GM18519 (cell line): ENCODE data around the gene SDK2.

Source experiments
- ATAC-seq: cut with Tn5 transposase; IDR thresholded peaks from one replicate; pipeline ENCODE4 v1.9.1; 2021; ENCODE audit warnings: mild to moderate bottlenecking, moderate library complexity; ENCODE audit not compliant: unreplicated experiment, low FRiP score

Gene SDK2

DNA sequence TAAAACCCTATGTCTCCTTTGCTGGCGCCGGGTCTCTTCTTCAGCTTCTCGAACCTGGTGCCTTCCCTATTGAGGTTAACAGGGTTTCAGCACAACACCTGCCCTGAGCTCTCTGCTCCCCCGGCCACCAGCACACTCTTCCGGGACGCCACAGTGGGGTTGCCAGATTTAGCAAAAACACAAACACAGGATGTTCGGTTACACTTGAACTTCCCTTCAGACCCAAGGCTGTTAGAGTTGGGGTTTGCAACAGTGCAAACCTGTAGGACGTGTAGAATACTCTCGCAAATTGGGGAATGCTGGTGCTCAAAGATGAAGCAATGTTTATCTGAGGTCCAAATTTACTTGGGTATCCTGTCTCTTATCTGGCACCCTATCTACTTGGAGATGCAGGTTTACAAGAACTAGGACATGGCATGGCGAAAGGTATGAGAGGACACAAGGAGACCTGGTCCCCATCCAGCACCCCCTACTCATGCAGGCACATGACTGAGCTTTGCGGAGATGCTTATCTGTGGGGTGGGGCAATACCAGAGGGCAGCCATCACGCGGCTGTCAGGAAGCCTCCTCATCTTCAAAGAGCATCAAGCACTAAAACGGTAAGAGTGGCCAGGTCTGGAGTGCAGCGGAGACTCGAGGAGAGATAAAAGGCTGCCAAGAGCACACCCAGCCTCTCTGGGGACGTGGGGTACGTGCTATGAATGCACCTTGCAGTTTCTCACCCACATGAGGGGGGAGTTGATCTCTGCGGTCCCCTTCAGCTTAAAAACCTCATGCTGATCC lies 52.8 kb downstream of the SDK2 start:
- peak; percentile 39 for ATAC-seq

DNA sequence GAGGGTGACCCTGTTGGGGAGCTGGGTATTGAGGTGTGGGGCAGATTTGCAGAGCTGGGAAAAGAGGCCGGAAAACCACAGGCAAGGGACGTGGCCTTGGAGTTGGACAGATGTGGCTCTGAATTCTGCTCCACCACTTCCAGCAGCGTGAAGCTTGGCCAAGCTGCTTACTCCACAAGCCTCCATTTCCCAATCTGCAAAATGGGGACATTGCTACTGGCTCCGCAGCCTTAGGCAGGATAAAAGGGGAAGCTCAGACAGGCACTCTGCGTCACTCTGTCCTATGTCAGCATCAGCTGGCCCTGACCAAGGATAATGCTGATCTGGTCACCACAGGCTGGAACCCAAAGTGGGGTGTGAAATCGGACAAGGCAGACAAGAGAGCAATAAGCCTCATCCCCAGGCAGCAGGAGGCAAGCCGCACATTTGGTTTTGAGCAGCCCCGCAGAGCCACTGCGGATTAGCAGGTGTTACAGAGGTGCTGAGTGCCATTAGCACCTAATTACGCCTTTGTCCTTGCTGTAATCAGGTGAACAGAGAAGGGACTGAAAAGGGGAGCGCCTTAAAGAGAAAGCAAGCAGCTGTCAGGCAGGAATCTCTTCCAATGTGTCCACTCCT lies 54.8 kb downstream of the SDK2 start:
- no peak for ATAC-seq

DNA sequence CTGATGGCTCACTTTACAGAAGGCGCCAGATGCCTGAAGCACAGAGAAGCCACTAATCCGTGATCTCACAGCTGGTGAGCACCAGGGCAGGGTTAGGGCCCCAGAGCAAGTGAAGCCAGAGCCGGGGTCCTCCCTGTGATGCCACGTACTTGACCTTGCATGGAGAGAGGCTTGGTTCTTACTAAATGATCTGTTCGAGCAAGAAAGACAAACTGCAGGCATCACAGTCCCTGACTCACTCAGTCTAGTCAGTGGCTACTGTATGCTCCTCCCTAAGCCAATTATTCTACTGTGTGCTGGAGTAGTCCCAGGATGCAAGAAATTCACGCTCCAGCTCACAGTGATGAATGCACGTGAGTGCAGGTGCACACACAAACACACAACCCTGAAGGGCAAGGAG lies 55.4 kb downstream of the SDK2 start:
- no peak for ATAC-seq

DNA sequence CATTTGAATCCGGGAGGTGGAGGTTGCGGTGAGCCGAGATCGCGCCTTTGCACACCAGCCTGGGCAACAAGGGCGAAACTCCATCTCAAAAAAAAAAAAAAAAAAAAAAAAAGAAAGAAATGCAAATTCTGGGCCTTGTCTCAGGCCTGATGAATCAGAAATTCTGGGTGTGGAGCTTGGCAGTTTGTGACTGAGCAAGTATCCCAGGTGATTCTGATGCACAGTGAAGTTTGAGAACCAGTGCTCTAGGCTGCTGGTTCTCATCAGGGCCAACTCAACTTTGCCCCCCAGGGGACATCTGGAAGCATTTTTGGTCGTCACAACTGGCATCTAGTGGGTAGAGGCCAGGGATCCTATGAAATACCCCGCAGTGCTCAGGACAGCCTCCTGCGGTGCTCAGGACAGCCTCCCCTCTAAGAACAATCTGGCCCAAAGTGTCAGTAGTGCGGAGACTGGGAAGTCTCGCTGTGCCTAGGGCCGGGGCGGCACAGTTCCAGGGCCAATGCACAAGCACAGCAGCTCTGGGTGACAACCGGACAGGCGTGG lies 55.9 kb downstream of the SDK2 start:
- ATAC-seq: no peak

DNA sequence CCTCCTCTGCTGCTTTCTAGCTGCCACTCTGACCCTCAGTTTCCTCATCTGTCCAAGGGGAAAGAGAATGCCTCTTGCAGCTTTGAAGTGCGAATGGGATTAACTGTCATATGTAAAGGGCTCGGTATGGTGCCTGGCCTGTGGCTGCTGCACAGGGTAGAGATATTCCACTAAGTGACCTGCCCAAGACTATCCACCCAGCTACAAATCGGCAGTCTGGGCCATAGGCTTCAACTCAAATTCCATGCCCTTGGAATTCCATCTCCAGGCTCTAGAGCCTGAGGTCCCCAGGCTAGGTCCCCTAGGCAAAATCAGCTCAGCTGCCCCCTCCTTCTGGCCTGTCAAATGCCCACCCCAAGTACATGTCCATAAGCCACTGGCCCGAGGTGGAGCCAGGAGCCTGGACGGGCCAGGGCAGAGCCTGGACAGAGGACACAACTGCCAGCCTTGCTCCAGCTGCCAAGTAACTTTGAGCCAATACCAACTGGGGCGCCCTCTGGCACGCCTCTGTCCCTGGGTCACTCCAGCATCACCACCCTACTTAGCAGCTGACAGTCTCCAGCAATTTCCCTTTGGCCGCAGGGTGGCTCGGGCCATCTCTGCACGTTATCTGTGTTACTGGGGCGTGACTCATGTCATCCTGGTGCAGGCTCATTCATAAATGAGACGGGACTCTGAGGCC lies 57.2 kb downstream of the SDK2 start:
- no peak for ATAC-seq

- no peak for ATAC-seq
These were observed 57.9 kb downstream of the SDK2 start for GRCh38 chr17:73586275-73586832.

- no peak for ATAC-seq
These were observed 58.7 kb downstream of the SDK2 start for GRCh38 chr17:73585583-73585982.

GRCh38 chr17:73584987-73585386 lies 59.3 kb downstream of the SDK2 start:
- ATAC-seq: no peak

GRCh38 chr17:73584049-73584448 lies 60.2 kb downstream of the SDK2 start:
- no peak for ATAC-seq

- no peak for ATAC-seq
These were observed 61.4 kb downstream of the SDK2 start for GRCh38 chr17:73582821-73583220.

- no peak for ATAC-seq
These were observed 61.9 kb downstream of the SDK2 start for GRCh38 chr17:73582359-73582758.

DNA sequence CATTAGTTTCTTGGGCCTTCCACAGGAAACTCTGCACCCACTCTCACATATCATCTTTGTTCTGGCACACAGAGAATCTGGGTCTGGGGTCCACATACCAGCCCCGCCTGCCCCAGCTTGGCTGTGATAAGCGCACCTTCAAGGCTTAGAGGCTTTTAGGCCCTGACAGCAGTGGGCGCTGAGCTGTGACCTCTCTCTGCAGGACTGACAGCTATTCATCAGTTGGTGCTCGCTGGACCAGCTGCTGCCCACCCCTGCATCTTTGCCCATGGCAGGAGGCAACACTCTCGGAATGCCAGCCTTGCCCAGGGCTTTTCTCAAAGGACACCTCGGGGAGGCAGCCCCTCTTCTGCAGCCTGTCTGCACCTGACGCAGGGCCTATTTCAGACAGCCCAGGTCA lies 62.9 kb downstream of the SDK2 start:
- no peak for ATAC-seq

DNA sequence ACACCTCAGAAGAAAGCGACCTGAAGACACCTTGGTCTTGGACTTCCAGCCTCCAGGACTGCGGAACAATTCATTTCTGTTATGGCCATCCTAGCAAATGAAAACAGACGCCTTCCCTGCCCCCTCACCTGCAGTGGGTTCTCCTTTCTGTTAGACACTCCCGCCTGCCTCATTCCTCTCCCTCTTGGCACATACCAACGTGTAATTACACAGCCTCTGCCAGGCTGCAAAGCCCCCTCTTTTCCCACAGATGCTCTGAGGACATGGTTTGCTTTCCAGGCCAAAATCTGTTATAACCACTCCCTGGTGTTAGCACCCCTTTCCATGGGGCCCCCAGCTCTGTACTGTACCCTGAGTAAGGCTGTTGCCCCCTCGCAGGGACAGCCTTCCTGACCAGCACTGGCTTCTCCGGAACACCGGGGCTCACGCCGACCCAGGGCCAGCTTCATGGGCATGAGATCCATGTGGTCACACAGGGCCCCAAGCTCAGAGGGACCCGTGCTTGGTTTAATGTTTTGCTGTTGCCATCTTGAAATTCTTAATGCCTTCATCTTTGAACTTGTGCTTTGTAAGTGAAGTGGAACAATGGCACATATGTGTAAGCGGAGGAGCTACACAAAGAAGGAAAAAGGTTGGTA lies 64.1 kb downstream of the SDK2 start:
- ATAC-seq: no peak

GRCh38 chr17:73576556-73577098 lies 67.6 kb downstream of the SDK2 start:
- ATAC-seq: no peak

DNA sequence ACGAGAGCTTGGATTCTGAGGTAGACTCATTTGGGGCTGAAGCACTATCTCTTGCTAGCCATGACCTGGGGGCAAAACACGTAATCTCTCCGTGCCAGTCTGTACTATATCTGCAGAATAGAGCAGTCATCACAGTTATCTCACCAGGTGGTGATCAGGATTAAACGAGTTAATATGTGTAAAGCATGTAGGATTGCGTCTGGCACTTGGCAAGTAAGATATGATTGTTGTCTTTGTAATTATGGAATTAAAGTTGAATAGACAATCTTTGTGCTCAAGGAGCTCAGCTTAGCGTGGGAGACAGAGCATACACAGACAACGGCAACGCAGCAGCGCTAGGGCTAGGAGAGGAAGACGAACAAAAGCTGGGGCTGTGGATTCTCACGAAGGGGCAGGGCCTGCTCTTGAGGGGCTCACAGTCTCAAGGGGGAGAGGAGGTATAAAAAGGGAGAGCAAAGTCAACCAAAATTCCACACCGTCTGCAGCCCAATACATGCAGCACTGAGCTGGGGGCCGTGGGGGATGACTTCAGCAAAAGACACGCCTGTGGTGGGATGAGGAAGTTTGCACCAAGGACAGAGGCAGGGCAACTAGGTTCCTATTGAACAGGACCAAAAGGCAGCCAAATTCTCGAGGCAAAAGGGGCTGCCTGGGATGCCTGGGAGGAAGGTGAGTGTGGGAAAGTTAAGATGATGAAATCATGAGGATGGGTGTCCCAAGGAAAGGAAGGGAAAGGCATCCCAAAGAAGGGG lies 68.6 kb downstream of the SDK2 start:
- no peak for ATAC-seq

DNA sequence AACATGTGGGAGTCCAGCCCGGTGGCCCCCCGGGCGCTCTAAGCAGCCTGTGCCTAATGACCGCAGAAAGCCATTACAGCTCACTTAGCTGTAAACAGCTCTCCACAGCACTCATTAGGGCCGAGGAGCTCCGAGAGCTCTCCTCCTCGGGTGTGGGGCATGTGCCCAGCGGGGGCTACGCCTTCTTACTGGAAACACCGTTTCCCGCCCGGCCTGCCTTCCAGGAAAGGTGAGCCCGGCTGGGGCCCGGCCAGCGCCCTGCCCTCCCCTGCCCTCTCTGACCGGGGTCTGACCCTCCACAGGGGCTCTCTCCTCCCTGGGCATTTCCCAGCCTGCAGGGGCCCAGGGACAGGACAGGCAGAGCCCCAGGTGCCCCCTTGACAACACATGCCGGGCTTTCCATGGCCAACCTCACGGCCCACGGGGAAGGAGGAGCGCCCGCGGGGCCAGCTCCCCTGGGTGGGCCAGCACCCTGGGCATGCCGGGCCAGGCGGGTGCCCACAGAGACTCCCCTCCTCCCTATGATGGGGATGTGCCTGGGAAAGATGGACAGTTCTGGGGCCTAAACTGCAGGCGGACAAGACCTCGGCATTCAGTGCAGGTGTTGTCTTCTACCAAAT lies 72.6 kb downstream of the SDK2 start:
- no peak for ATAC-seq

DNA sequence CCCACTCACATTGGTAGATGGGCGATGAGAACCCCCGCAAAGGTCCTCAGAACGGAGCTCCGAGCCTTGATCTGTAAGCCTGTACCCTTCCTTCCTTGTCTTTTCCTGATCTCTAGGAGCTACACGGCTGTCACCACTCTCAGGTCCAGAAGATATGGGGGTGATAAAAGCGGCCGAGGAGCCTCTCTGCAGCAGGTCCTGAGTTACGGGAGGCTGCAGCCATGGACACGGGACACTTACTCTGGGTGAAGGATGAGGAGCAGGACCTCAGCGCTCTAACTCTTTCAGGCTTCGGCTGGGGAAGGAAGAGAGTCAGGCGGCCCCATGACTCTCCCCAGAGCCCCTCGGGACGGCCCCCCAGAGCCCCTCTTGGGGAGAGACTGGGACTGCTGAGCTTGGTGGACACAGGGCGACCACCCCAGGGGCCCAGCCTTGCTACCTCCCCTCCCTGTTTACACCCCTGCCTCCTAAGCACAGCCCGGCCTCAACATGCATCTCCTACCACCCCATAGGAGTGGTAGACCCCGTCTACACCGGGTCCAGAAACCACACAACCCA lies 74.4 kb downstream of the SDK2 start:
- ATAC-seq: no peak

DNA sequence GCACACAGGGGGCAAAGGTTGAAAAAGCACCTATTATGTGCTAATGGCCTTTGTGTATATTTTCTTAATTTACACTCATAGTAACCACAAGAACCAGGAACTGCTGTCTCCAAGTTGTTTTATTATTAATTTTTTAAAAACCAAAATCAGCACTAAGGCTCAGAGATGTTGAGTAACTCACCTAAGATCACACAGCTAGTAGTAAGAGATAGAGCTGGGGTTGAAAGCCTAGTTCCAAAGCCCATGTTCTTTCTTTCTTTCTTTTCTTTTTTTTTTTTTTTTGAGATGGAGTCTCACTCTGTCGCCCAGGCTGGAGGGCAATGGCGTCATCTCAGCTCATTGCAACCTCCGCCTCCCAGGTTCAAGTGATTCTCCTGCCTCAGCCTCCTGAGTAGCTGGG lies 75.3 kb downstream of the SDK2 start:
- ATAC-seq: no peak
